H1 (cell line): ENCODE measurements around the gene DYNLT3. TPM values are rescaled to one million over a fixed set of nuclear protein-coding genes. Genes with fewer than 3 reads are reported as not detected.

ENCODE experiments used
- CTCF ChIA-PET: fragments of 300-600 bp; sonication (Branson Sonifier 250); formaldehyde crosslinking; loops from one replicate; lab custom pipeline; 2021; ENCODE audit not compliant: partially characterized antibody; lab: Charles Lee
- POLR2A ChIA-PET: fragments of 300-600 bp; sonication (Branson Sonifier 250); formaldehyde crosslinking; loops from one replicate; lab custom pipeline; 2021; ENCODE audit warnings: inconsistent platforms; ENCODE audit not compliant: partially characterized antibody; lab: Charles Lee
- DNase-seq, 2 experiments: peaks; one replicate each; pipeline versions ENCODE4 v3.0.0 to v3.0.0-alpha.2; 2010 to 2022; ENCODE audit warnings: low spot score in 2 of 2, low read depth in 1 of 2, mixed read lengths in 1 of 2
- FAIRE-seq: peaks from 2 replicates; lab custom pipeline; 2011; peaks lifted over from hg19 to GRCh38; lab: Jason Lieb, UNC
- H2AFZ ChIP-seq: 2 replicates; pipeline ENCODE4 v1.8.1; 2012; ENCODE audit warnings: low read length, inconsistent platforms
- H2AK5ac ChIP-seq: 2 replicates; pipeline ENCODE4 v1.6.1; 2013; ENCODE audit warnings: low read depth, low read length
- H2BK120ac ChIP-seq: replicated peaks from 2 replicates; pipeline ENCODE3; 2013; ENCODE audit warnings: low read depth, low read length, inconsistent platforms
- H2BK12ac ChIP-seq: 2 replicates; pipeline ENCODE4 v1.6.1; 2013; ENCODE audit warnings: low read depth, low read length
- H2BK15ac ChIP-seq: 2 replicates; pipeline ENCODE4 v1.6.1; 2013; ENCODE audit warnings: low read length
- H2BK20ac ChIP-seq: 2 replicates; pipeline ENCODE4 v1.6.1; 2013; ENCODE audit warnings: low read length
- H2BK5ac ChIP-seq: 2 replicates; pipeline ENCODE4 v1.6.1; 2013; ENCODE audit warnings: low read depth, low read length
- H3K14ac ChIP-seq: 2 replicates; pipeline ENCODE4 v1.6.1; 2013; ENCODE audit warnings: inconsistent platforms; ENCODE audit not compliant: insufficient read length
- H3K18ac ChIP-seq: 2 replicates; pipeline ENCODE4 v1.6.1; 2013; ENCODE audit warnings: low read length; ENCODE audit errors: extremely low read depth
- H3K23ac ChIP-seq: 2 replicates; pipeline ENCODE4 v1.6.1; 2013; ENCODE audit warnings: inconsistent platforms; ENCODE audit not compliant: insufficient read length
- H3K23me2 ChIP-seq: 2 replicates; pipeline ENCODE4 v1.6.1; 2013; ENCODE audit warnings: low read depth, low read length
- H3K27ac ChIP-seq: 2 replicates; pipeline ENCODE4 v1.6.1; 2011; ENCODE audit warnings: low read depth, low read length, inconsistent platforms
- H3K27me3 ChIP-seq, 4 experiments: replicated peaks in 1 of 4; 1 replicate in 1 of 4; 2 replicates in 3 of 4; pipeline versions ENCODE4 v1.6.1 to v1.8.1; 2011 to 2013; ENCODE audit warnings: low read length in 3 of 4, mild to moderate bottlenecking in 3 of 4, inconsistent platforms in 2 of 4, mixed read lengths in 2 of 4, moderate library complexity in 1 of 4; ENCODE audit not compliant: control insufficient read depth in 3 of 4, insufficient read depth in 3 of 4; ENCODE audit errors: extremely low read depth in 1 of 4
- H3K36me3 ChIP-seq, 4 experiments: 2 replicates each; pipeline versions ENCODE4 v1.6.1 to v1.8.1; 2011 to 2013; ENCODE audit warnings: mild to moderate bottlenecking in 4 of 4, low read length in 3 of 4, moderate library complexity in 2 of 4, control low read depth in 1 of 4, inconsistent platforms in 1 of 4; ENCODE audit not compliant: insufficient read depth in 4 of 4, control insufficient read depth in 2 of 4
- H3K4ac ChIP-seq: replicated peaks from 2 replicates; pipeline ENCODE3; 2013; ENCODE audit warnings: low read length, low read depth, mixed read lengths, inconsistent platforms; ENCODE audit not compliant: insufficient read length
- H3K4me1 ChIP-seq, 4 experiments: replicated peaks in 1 of 4; 1 replicate in 1 of 4; 2 replicates in 3 of 4; pipeline versions ENCODE4 v1.6.1 to v1.8.1; 2011 to 2013; ENCODE audit warnings: low read length in 3 of 4, inconsistent platforms in 2 of 4, mixed read lengths in 1 of 4; ENCODE audit not compliant: insufficient read depth in 4 of 4, control insufficient read depth in 3 of 4
- H3K4me2 ChIP-seq, 2 experiments: 2 replicates each; pipeline versions ENCODE4 v1.6.1 to v1.8.1; 2011 to 2013; ENCODE audit warnings: low read depth in 2 of 2, low read length in 2 of 2, control low read depth in 1 of 2, inconsistent platforms in 1 of 2, mild to moderate bottlenecking in 1 of 2; ENCODE audit not compliant: insufficient read depth in 1 of 2
- H3K4me3 ChIP-seq, 4 experiments: fragments of 200-600, 300-600 bp in 1 of 4; sonication (generic), shearing (Covaris generic), sonication (Bioruptor Twin) in 1 of 4; 2 replicates each; pipeline versions ENCODE4 v1.5.1 to v1.8.1; 2011 to 2016; ENCODE audit warnings: low read length in 4 of 4, low read depth in 3 of 4, control low read depth in 2 of 4, inconsistent platforms in 2 of 4, mild to moderate bottlenecking in 2 of 4, mixed read lengths in 1 of 4, moderate library complexity in 1 of 4; ENCODE audit not compliant: insufficient read depth in 2 of 4; ENCODE audit errors: extremely low read depth in 1 of 4
- H3K56ac ChIP-seq: replicated peaks from 2 replicates; pipeline ENCODE3; 2013; ENCODE audit warnings: low read depth, mild to moderate bottlenecking, mixed read lengths, low read length, inconsistent platforms; ENCODE audit not compliant: insufficient read length
- H3K79me1 ChIP-seq: 2 replicates; pipeline ENCODE4 v1.6.1; 2013; ENCODE audit warnings: low read depth, low read length, control low read depth
- H3K79me2 ChIP-seq, 2 experiments: 2 replicates each; pipeline versions ENCODE4 v1.6.1 to v1.8.1; 2012 to 2013; ENCODE audit warnings: low read length in 2 of 2, mild to moderate bottlenecking in 2 of 2, inconsistent platforms in 1 of 2; ENCODE audit not compliant: insufficient read depth in 2 of 2, control insufficient read depth in 1 of 2
- H3K9ac ChIP-seq, 4 experiments: replicated peaks in 1 of 4; 1 replicate in 1 of 4; 2 replicates in 3 of 4; pipeline versions ENCODE4 v1.6.1 to v1.8.1; 2011 to 2013; ENCODE audit warnings: low read depth in 3 of 4, low read length in 3 of 4, control low read depth in 2 of 4, mild to moderate bottlenecking in 2 of 4, moderate library complexity in 2 of 4, inconsistent platforms in 1 of 4; ENCODE audit errors: extremely low read depth in 1 of 4
- H3K9me3 ChIP-seq, 2 experiments: 2 replicates each; pipeline versions ENCODE4 v1.6.1 to v1.8.1; 2012 to 2013; ENCODE audit warnings: mild to moderate bottlenecking in 2 of 2, moderate library complexity in 2 of 2, control low read depth in 1 of 2, inconsistent platforms in 1 of 2, low read depth in 1 of 2, low read length in 1 of 2, mixed read lengths in 1 of 2; ENCODE audit not compliant: insufficient read depth in 2 of 2
- H4K20me1 ChIP-seq, 2 experiments: replicated peaks in 1 of 2; 2 replicates each; pipeline versions ENCODE3 to v1.8.1; 2011 to 2013; ENCODE audit warnings: inconsistent platforms in 2 of 2, low read length in 2 of 2, mild to moderate bottlenecking in 1 of 2; ENCODE audit not compliant: insufficient read depth in 2 of 2, control insufficient read depth in 1 of 2
- H4K5ac ChIP-seq: 2 replicates; pipeline ENCODE4 v1.6.1; 2013; ENCODE audit warnings: low read length, low read depth, mixed read lengths, inconsistent platforms; ENCODE audit not compliant: insufficient read length
- H4K8ac ChIP-seq: 2 replicates; pipeline ENCODE4 v1.8.0; 2013; ENCODE audit warnings: mild to moderate bottlenecking, moderate library complexity, low read length, inconsistent platforms; ENCODE audit not compliant: insufficient read depth; ENCODE audit errors: extremely low read depth
- H4K91ac ChIP-seq: replicated peaks from 2 replicates; pipeline ENCODE3; 2013; ENCODE audit warnings: low read length, mixed read lengths, inconsistent platforms; ENCODE audit not compliant: insufficient read length
- CBX5 ChIP-seq: fragments of 300-800, 300-1000 bp; sonication (generic); IDR thresholded peaks from 2 replicates; pipeline ENCODE4 v1.7.1; 2016; ENCODE audit warnings: antibody characterized with exemption, low read length, low read depth
- CEBPB ChIP-seq: IDR thresholded peaks from 2 replicates; pipeline ENCODE4 v1.6.1; 2012; ENCODE audit warnings: low read depth, low read length
- KDM5A ChIP-seq: fragments of 200-600 bp; IDR thresholded peaks from 2 replicates; pipeline ENCODE4 v1.7.1; 2012; ENCODE audit warnings: mild to moderate bottlenecking, low read length, inconsistent platforms, mixed read lengths
- PHF8 ChIP-seq: fragments of 200-600 bp; sonication (generic); conservative IDR thresholded peaks from 2 replicates; pipeline ENCODE4 v1.7.1; 2012; ENCODE audit warnings: low read depth, mild to moderate bottlenecking, inconsistent platforms, low read length, moderate library complexity
- RBBP5 ChIP-seq: IDR thresholded peaks from 2 replicates; pipeline ENCODE4 v1.7.1; 2012; ENCODE audit warnings: low read depth, mild to moderate bottlenecking, inconsistent platforms, low read length, moderate library complexity, borderline replicate concordance
- RFX5 ChIP-seq: IDR thresholded peaks from 2 replicates; pipeline ENCODE4 v1.6.1; 2011; ENCODE audit warnings: low read depth, low read length, improper control_type of control experiment, borderline replicate concordance
- SIN3A ChIP-seq, 2 experiments: IDR thresholded peaks in 1 of 2; conservative IDR thresholded peaks in 1 of 2; 2 replicates each; pipeline ENCODE4 v1.6.1; 2011 to 2012; ENCODE audit warnings: low read length in 2 of 2, improper control_type of control experiment in 1 of 2, low read depth in 1 of 2, mild to moderate bottlenecking in 1 of 2
- SP4 ChIP-seq: IDR thresholded peaks from 2 replicates; pipeline ENCODE4 v1.6.1; 2012; ENCODE audit warnings: low read length, inconsistent platforms
- WGBS, 2 experiments: shearing (Covaris generic) in 1 of 2; methylation state at CpG; one replicate each; pipeline versions ENCODE4 v1.1.6 to v1.1.7; 2013 to 2015; ENCODE audit warnings: low lambda C conversion rate in 2 of 2, mixed read lengths in 2 of 2, inconsistent platforms in 1 of 2, low coverage in 1 of 2, missing lambda C conversion rate in 1 of 2; ENCODE audit not compliant: insufficient replicate concordance in 2 of 2, insufficient coverage in 1 of 2, insufficient read length in 1 of 2; ENCODE audit errors: extremely low coverage in 1 of 2, missing lambda C conversion rate in 1 of 2; 5-methylcytosine and 5-hydroxymethylcytosine counted together
- polyA plus RNA-seq, 7 experiments: library from polyadenylated mRNA; depleted of rRNA in 3 of 7; stranded (reverse) in 5 of 7; unstranded in 2 of 7; fragments of >200 nt in 5 of 7; fragments of 200-250 nt in 2 of 7; gene quantifications; 1 replicate in 5 of 7; 2 replicates in 1 of 7; 4 replicates in 1 of 7; pipeline versions ENCODE4 v1.2.1 to v1.2.3, GENCODE V29; 2011 to 2013; ENCODE audit warnings: missing spikeins in 2 of 7, mixed read lengths in 2 of 7
- total RNA-seq: library from RNA; stranded (reverse); fragmentation: NEBNext Ultra II Directional; extraction: Animal tissue kit (Norgen Biotek cat#: 25700); gene quantifications from 2 replicates; pipeline ENCODE4 v1.2.1, GENCODE V29; 2021
- TF ChIP-seq, protein P1 (sequence below): IDR thresholded peaks from 2 replicates; pipeline ENCODE4 v1.6.1; 2012; ENCODE audit warnings: inconsistent platforms

DYNLT3 gene
- total and polyA plus RNA-seq, 2 of the 8 experiments (the other 6 are each of a cell fraction or from before 2014, with no cell fraction given) = 2.3 to 3.5 TPM

DNA sequence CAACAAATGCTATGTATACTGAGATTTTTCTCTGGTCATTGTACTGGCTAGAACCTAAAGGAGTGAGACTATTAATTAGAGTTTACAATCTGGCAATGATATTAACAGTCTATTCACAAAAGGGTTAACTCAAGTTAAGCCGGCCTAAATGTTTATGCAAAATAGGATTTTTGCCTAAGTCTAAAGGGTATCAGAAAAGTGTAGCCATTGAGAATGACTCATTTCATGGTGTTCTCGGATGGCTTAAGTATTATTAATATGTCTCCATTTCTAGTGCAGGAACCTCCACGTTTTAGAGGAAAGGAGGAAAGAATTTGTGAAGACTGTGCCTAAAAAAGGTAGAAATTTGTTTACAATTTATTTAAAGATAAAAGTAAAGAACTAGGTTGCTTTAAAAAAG is 29.8 kb downstream of the DYNLT3 start:
- no peak for DNase-seq
- no peak for TF ChIP-seq PHF8
- no peak for TF ChIP-seq CEBPB
- TF ChIP-seq RFX5 = no peak
- no peak for TF ChIP-seq CBX5
- no peak for TF ChIP-seq SP4
- no peak for TF ChIP-seq RBBP5
- TF ChIP-seq, protein P1, sequence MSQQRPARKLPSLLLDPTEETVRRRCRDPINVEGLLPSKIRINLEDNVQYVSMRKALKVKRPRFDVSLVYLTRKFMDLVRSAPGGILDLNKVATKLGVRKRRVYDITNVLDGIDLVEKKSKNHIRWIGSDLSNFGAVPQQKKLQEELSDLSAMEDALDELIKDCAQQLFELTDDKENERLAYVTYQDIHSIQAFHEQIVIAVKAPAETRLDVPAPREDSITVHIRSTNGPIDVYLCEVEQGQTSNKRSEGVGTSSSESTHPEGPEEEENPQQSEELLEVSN = no peak
- TF ChIP-seq KDM5A = no peak
- no peak for TF ChIP-seq SIN3A (conservative IDR thresholded peaks at IDR 0.05 in 1 of 2, IDR thresholded peaks at IDR 0.05 in 1 of 2; ENCODE audit: low read depth in 1 of 2, low read length in 2 of 2)
- TF ChIP-seq, all 59 proteins: peak for 0
- no peaks in the 10 kb centered on the region for H3K23me2 ChIP-seq
- H3K27ac ChIP-seq = no peak overlapping the region
- no peaks in the 10 kb centered on the region for H3K4me1 ChIP-seq
- H3K9ac ChIP-seq = no peak overlapping the region
- H3K18ac ChIP-seq = no peak overlapping the region
- H3K9me3 ChIP-seq = no peaks in the 10 kb centered on the region
- POLR2A ChIA-PET = no interaction called here
- H3K79me2 ChIP-seq = no peaks in the 10 kb centered on the region
- no peak overlapping the region for H3K4me2 ChIP-seq
- no peak overlapping the region for H2BK20ac ChIP-seq
- no peak overlapping the region for H3K4me3 ChIP-seq
- no peak overlapping the region for H4K8ac ChIP-seq
- no peaks in the 10 kb centered on the region for H3K27me3 ChIP-seq
- H2AFZ ChIP-seq = no peak overlapping the region
- no peak overlapping the region for H3K56ac ChIP-seq
- no peak overlapping the region for H3K4ac ChIP-seq
- H4K20me1 ChIP-seq = no peaks in the 10 kb centered on the region
- no peak overlapping the region for H3K14ac ChIP-seq
- no peaks in the 10 kb centered on the region for H3K79me1 ChIP-seq
- H4K5ac ChIP-seq = no peak overlapping the region
- no peaks in the 10 kb centered on the region for H3K36me3 ChIP-seq
- H4K91ac ChIP-seq = no peak overlapping the region
- H2BK120ac ChIP-seq = no peak overlapping the region
- CTCF ChIA-PET = interaction anchor here (1.1 kb wide), 1 partner anchor 39 kb away, joined by 3 read pairs; no protein-coding TSS in a partner anchor
- no peak overlapping the region for H3K23ac ChIP-seq
- FAIRE-seq = no peak
- no peak overlapping the region for H2BK5ac ChIP-seq
- no peak overlapping the region for H2AK5ac ChIP-seq
- WGBS, 2 experiments = 91% methylated on average over 3 of the region's 3 CpGs; no CpG with 5 or more reads in 1 of the 2 experiments
- no peak overlapping the region for H2BK15ac ChIP-seq
- no peak overlapping the region for H2BK12ac ChIP-seq
